HepG2 (cell line): ENCODE results near the gene CD79A. TPM values are rescaled to one million over a fixed set of nuclear protein-coding genes. Genes with fewer than 3 reads are reported as not detected.

ENCODE experiments used
- ARID3A ChIP-seq: IDR thresholded peaks from 2 replicates; pipeline ENCODE4 v1.6.1; 2012; ENCODE audit warnings: low read depth, low read length, improper control_type of control experiment
- IRX3 ChIP-seq: sonication (generic); formaldehyde crosslinking; IDR thresholded peaks from 2 replicates; pipeline ENCODE4 v1.8.1; 2023; ENCODE audit warnings: mild to moderate bottlenecking, low read depth, missing genetic modification reagents, borderline replicate concordance
- ISL2 ChIP-seq: sonication (generic); formaldehyde crosslinking; IDR thresholded peaks from 2 replicates; pipeline ENCODE4 v1.5.0; 2020; ENCODE audit warnings: missing genetic modification reagents
- ISX ChIP-seq: sonication (generic); formaldehyde crosslinking; conservative IDR thresholded peaks from 2 replicates; pipeline ENCODE4 v1.5.0; 2020; ENCODE audit warnings: missing genetic modification reagents
- NFKBIZ ChIP-seq: IDR thresholded peaks from 2 replicates; pipeline ENCODE4 v1.6.1; 2018; ENCODE audit warnings: missing genetic modification reagents, missing compliant biosample characterization
- PCBP1 ChIP-seq: fragments of 200-400 bp; formaldehyde crosslinking; IDR thresholded peaks from 2 replicates; pipeline ENCODE4 v1.6.1; 2017; ENCODE audit warnings: mild to moderate bottlenecking, low read depth, low read length, borderline replicate concordance
- SRSF1 ChIP-seq: fragments of 200-400 bp; formaldehyde crosslinking; optimal IDR thresholded peaks from 2 replicates; pipeline ENCODE3; 2017; ENCODE audit warnings: mild to moderate bottlenecking, low read depth, low read length, moderate library complexity
- SRSF9 ChIP-seq: fragments of 200-400 bp; formaldehyde crosslinking; IDR thresholded peaks from 2 replicates; pipeline ENCODE4 v1.6.1; 2018; ENCODE audit warnings: borderline replicate concordance, mild to moderate bottlenecking, low read depth, low read length; ENCODE audit not compliant: insufficient read depth, poor library complexity, severe bottlenecking
- ZNF530 ChIP-seq: sonication (generic); formaldehyde crosslinking; IDR thresholded peaks from 2 replicates; pipeline ENCODE4 v1.5.0; 2020; ENCODE audit warnings: low read depth, mild to moderate bottlenecking, missing genetic modification reagents
- ZNF569 ChIP-seq: sonication (generic); formaldehyde crosslinking; IDR thresholded peaks from 2 replicates; pipeline ENCODE4 v1.5.0; 2020; ENCODE audit warnings: mild to moderate bottlenecking, missing genetic modification reagents, moderate library complexity, borderline replicate concordance
- ZNF781 ChIP-seq: sonication (generic); formaldehyde crosslinking; IDR thresholded peaks from 2 replicates; pipeline ENCODE4 v1.5.1; 2020; ENCODE audit warnings: borderline replicate concordance, mild to moderate bottlenecking, missing genetic modification reagents; ENCODE audit errors: not compliant biosample characterization
- polyA plus RNA-seq, 8 experiments: library from polyadenylated mRNA; depleted of rRNA in 3 of 8; stranded (reverse) in 7 of 8; unstranded in 1 of 8; fragments of >200 nt; fragmentation: Illumina TruSeq in 4 of 8; extraction: Trizol in 4 of 8; gene quantifications; 2 replicates each; pipeline versions ENCODE4 v1.2.1 to v1.2.3, GENCODE V29; 2011 to 2016; ENCODE audit warnings: low read depth in 4 of 8, missing spikeins in 1 of 8, mixed read lengths in 1 of 8; ENCODE audit not compliant: insufficient read depth in 1 of 8
- total RNA-seq, 5 experiments: library from RNA; depleted of rRNA; stranded (reverse); fragments of >200 nt; fragmentation: Illumina TruSeq; extraction: Trizol; gene quantifications; 2 replicates each; pipeline ENCODE4 v1.2.3, GENCODE V29; 2016; ENCODE audit warnings: low read depth in 1 of 5
- TF ChIP-seq, protein P1 (sequence below): IDR thresholded peaks from 2 replicates; pipeline ENCODE4 v1.6.1; 2016; ENCODE audit warnings: missing genetic modification reagents, missing compliant biosample characterization
- TF ChIP-seq, protein P2 (sequence below): IDR thresholded peaks from 2 replicates; pipeline ENCODE4 v1.6.1; 2018; ENCODE audit warnings: missing genetic modification reagents
- TF ChIP-seq, protein P3 (sequence below): sonication (generic); formaldehyde crosslinking; IDR thresholded peaks from 2 replicates; pipeline ENCODE4 v1.4.0; 2020; ENCODE audit warnings: missing genetic modification reagents

Gene CD79A
- total and polyA plus RNA-seq, 2 of the 13 experiments (the other 11 are each of a cell fraction or from before 2014, with no cell fraction given), result 0.24 to 0.33 TPM

DNA sequence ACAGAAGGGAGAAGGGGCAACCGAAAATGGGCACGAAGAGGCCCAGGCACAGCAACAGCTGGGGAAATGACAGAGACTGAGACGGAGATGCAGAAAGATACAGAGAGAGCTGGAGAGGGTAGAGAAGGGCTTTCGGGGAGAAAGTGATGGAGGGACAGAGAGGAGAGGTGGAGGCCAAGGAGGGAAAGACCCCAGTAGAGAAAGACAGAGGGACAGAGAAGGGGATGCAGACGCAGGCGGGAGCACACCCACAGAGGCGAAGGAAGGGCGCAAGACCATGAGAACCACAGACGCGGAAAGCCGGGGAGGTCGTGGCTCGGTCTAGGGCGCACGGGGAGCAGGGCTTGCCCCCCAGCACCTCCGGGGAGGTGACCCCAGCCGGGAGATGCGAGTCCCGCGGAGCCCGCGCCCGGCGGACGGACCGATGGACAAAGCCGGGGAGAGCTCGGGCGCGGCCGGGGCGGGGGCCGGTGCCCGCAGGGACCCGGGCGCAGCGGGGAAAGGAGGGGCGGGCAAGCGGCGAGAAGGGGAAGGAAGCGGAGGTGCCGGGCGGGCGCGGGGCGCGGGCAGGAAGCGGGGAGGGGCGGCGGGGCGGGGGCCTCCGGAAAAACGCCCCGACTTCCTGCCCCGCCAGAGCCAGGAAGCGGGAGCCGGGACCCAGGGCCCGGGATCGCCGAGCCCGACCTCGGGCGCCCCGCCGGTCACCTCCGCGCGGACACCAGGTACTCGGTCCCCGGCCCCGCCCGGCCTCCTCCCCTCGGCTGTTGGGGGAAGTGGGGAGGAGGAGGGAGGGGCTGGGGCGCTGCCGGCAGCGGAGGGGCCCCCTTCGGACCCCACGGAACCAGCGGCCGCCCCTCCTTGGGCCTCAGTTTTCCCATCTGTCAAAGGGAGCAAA is 5.7 kb downstream of the CD79A start, which contains the start of gene ARHGEF1 (continued):
- TF ChIP-seq SRSF9, result no peak
- TF ChIP-seq, protein P1, sequence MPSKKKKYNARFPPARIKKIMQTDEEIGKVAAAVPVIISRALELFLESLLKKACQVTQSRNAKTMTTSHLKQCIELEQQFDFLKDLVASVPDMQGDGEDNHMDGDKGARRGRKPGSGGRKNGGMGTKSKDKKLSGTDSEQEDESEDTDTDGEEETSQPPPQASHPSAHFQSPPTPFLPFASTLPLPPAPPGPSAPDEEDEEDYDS (CRISPR knock-in tag), result no peak
- no peak for TF ChIP-seq IRX3 (CRISPR knock-in tag)
- TF ChIP-seq ZNF530 (CRISPR knock-in tag), result no peak
- TF ChIP-seq NFKBIZ (CRISPR knock-in tag), result no peak
- TF ChIP-seq, protein P2, sequence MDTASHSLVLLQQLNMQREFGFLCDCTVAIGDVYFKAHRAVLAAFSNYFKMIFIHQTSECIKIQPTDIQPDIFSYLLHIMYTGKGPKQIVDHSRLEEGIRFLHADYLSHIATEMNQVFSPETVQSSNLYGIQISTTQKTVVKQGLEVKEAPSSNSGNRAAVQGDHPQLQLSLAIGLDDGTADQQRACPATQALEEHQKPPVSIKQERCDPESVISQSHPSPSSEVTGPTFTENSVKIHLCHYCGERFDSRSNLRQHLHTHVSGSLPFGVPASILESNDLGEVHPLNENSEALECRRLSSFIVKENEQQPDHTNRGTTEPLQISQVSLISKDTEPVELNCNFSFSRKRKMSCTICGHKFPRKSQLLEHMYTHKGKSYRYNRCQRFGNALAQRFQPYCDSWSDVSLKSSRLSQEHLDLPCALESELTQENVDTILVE (CRISPR knock-in tag), result peak; percentile 59; the same call in 1 of the 2 replicates
- TF ChIP-seq ZNF781 (CRISPR knock-in tag), result no peak
- no peak for TF ChIP-seq ARID3A
- no peak for TF ChIP-seq SRSF1
- no peak for TF ChIP-seq ISX (CRISPR knock-in tag)
- TF ChIP-seq PCBP1, result 0 out of 2 replicates have a peak, but pooled peaks have one; percentile 74
- TF ChIP-seq ISL2, result no peak
- TF ChIP-seq, protein P3, sequence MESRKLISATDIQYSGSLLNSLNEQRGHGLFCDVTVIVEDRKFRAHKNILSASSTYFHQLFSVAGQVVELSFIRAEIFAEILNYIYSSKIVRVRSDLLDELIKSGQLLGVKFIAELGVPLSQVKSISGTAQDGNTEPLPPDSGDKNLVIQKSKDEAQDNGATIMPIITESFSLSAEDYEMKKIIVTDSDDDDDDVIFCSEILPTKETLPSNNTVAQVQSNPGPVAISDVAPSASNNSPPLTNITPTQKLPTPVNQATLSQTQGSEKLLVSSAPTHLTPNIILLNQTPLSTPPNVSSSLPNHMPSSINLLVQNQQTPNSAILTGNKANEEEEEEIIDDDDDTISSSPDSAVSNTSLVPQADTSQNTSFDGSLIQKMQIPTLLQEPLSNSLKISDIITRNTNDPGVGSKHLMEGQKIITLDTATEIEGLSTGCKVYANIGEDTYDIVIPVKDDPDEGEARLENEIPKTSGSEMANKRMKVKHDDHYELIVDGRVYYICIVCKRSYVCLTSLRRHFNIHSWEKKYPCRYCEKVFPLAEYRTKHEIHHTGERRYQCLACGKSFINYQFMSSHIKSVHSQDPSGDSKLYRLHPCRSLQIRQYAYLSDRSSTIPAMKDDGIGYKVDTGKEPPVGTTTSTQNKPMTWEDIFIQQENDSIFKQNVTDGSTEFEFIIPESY, result no peak
- no peak for TF ChIP-seq ZNF569 (CRISPR knock-in tag)
